SK-N-SH (cell line): ENCODE results near the gene FAM124A. TPM values are rescaled to one million over a fixed set of nuclear protein-coding genes. Genes with fewer than 3 reads are reported as not detected.

Source experiments
- CTCF ChIA-PET: fragments of 300-600, 350-600 bp; formaldehyde crosslinking; extraction: SDS; loops from one replicate; lab custom pipeline; 2021; lab: Yijun Ruan, JAX
- POLR2A ChIA-PET: fragments of 350-600 bp; sonication (Branson Sonifier 250); formaldehyde crosslinking; extraction: SDS; loops from one replicate; lab custom pipeline; 2020; ENCODE audit warnings: antibody characterized with exemption, inconsistent platforms; lab: Yijun Ruan, JAX
- DNase-seq: peaks from one replicate; pipeline ENCODE4 v3.0.0; 2012
- H2AFZ ChIP-seq: fragments of 200-600 bp; sonication (generic); 2 replicates; pipeline ENCODE4 v1.8.1; 2016; ENCODE audit warnings: antibody characterized with exemption, mild to moderate bottlenecking, low read depth
- H3F3A ChIP-seq: fragments of 200-600 bp; sonication (generic); replicated peaks from 2 replicates; pipeline ENCODE3; 2016; ENCODE audit warnings: antibody characterized with exemption, mild to moderate bottlenecking; ENCODE audit not compliant: insufficient read depth
- H3K27ac ChIP-seq, 2 experiments: fragments of 200-500 bp in 1 of 2; fragments of 200-600 bp in 1 of 2; sonication (Bioruptor generic) in 1 of 2; sonication (generic), shearing (Covaris generic) in 1 of 2; 2 replicates each; pipeline versions ENCODE4 v1.5.1 to v1.6.1; 2014 to 2016; ENCODE audit warnings: low read depth in 2 of 2, inconsistent platforms in 1 of 2, low read length in 1 of 2, mild to moderate bottlenecking in 1 of 2, mixed read lengths in 1 of 2
- H3K27me3 ChIP-seq: fragments of 200-600 bp; sonication (generic), shearing (Covaris generic); 2 replicates; pipeline ENCODE4 v1.6.1; 2016; ENCODE audit warnings: mixed run types; ENCODE audit not compliant: insufficient read depth
- H3K36me3 ChIP-seq, 2 experiments: fragments of 200-500 bp in 1 of 2; fragments of 200-600 bp in 1 of 2; sonication (Bioruptor generic) in 1 of 2; sonication (generic) in 1 of 2; replicated peaks in 1 of 2; 2 replicates each; pipeline versions ENCODE3 to v1.5.1; 2014 to 2016; ENCODE audit warnings: low read length in 1 of 2, mild to moderate bottlenecking in 1 of 2; ENCODE audit not compliant: insufficient read depth in 2 of 2, control insufficient read depth in 1 of 2
- H3K4me1 ChIP-seq, 2 experiments: fragments of 200-500 bp in 1 of 2; fragments of 200-600 bp in 1 of 2; sonication (Bioruptor generic) in 1 of 2; sonication (generic), shearing (Covaris generic) in 1 of 2; 2 replicates each; pipeline versions ENCODE4 v1.5.1 to v1.6.1; 2014 to 2016; ENCODE audit warnings: low read depth in 1 of 2, low read length in 1 of 2, mixed run types in 1 of 2; ENCODE audit not compliant: insufficient read depth in 2 of 2, control insufficient read depth in 1 of 2
- H3K4me2 ChIP-seq: fragments of 200-600 bp; sonication (generic), shearing (Covaris generic); 2 replicates; pipeline ENCODE4 v1.6.1; 2017; ENCODE audit warnings: mixed run types
- H3K4me3 ChIP-seq, 2 experiments: fragments of 200-500 bp in 1 of 2; fragments of 200-600 bp in 1 of 2; sonication (Bioruptor generic) in 1 of 2; sonication (generic), shearing (Covaris generic) in 1 of 2; 2 replicates each; pipeline versions ENCODE4 v1.5.1 to v1.8.1; 2014 to 2016; ENCODE audit warnings: low read depth in 2 of 2, inconsistent platforms in 1 of 2, low read length in 1 of 2, mild to moderate bottlenecking in 1 of 2, mixed read lengths in 1 of 2, moderate library complexity in 1 of 2
- H3K79me2 ChIP-seq: fragments of 200-600 bp; sonication (generic); 2 replicates; pipeline ENCODE4 v1.8.1; 2017; ENCODE audit warnings: mild to moderate bottlenecking; ENCODE audit not compliant: insufficient read depth
- H3K9ac ChIP-seq: fragments of 200-600 bp; sonication (generic); 2 replicates; pipeline ENCODE4 v1.6.1; 2017; ENCODE audit warnings: mixed run types
- H3K9me2 ChIP-seq: fragments of 200-600 bp; sonication (generic); 2 replicates; pipeline ENCODE4 v1.6.1; 2017; ENCODE audit warnings: mixed run types
- H3K9me3 ChIP-seq: fragments of 200-600 bp; sonication (generic); 2 replicates; pipeline ENCODE4 v1.6.1; 2017; ENCODE audit warnings: mixed run types, mild to moderate bottlenecking, moderate library complexity
- H4K20me1 ChIP-seq: fragments of 200-600 bp; sonication (generic); 2 replicates; pipeline ENCODE4 v1.6.1; 2017; ENCODE audit warnings: mild to moderate bottlenecking, mixed run types; ENCODE audit not compliant: insufficient read depth
- CTCF ChIP-seq: fragments of 200-600 bp; sonication (generic); IDR thresholded peaks from 2 replicates; pipeline ENCODE4 v1.6.1; 2017; ENCODE audit warnings: antibody characterized with exemption, mild to moderate bottlenecking, moderate library complexity
- ELF1 ChIP-seq: IDR thresholded peaks from 2 replicates; pipeline ENCODE4 v1.4.0; 2012
- EP300 ChIP-seq, 2 experiments: IDR thresholded peaks; 2 replicates each; pipeline versions ENCODE4 v1.4.0 to v1.6.1; 2012; ENCODE audit warnings: borderline replicate concordance in 1 of 2, low read depth in 1 of 2, low read length in 1 of 2
- FOSL2 ChIP-seq: IDR thresholded peaks from 2 replicates; pipeline ENCODE4 v1.4.0; 2012; ENCODE audit warnings: low read depth, mild to moderate bottlenecking, moderate library complexity, borderline replicate concordance
- FOXM1 ChIP-seq: IDR thresholded peaks from 2 replicates; pipeline ENCODE4 v1.4.0; 2012; ENCODE audit warnings: low read depth, mild to moderate bottlenecking
- GATA2 ChIP-seq: sonication (generic); formaldehyde crosslinking; IDR thresholded peaks from 2 replicates; pipeline ENCODE4 v1.5.0; 2020; ENCODE audit warnings: mild to moderate bottlenecking, missing genetic modification reagents
- IRF3 ChIP-seq: fragments of 150-350 bp; IDR thresholded peaks from 2 replicates; pipeline ENCODE4 v1.6.1; 2016; ENCODE audit warnings: mild to moderate bottlenecking, low read depth, low read length
- MAX ChIP-seq: IDR thresholded peaks from 2 replicates; pipeline ENCODE4 v1.4.0; 2012; ENCODE audit warnings: low read depth
- MEF2A ChIP-seq: IDR thresholded peaks from 2 replicates; pipeline ENCODE4 v1.4.0; 2012; ENCODE audit warnings: low read depth, borderline replicate concordance
- MXI1 ChIP-seq: IDR thresholded peaks from 2 replicates; pipeline ENCODE4 v1.6.1; 2012; ENCODE audit warnings: mild to moderate bottlenecking, low read depth, low read length, improper control_type of control experiment
- NFIC ChIP-seq: IDR thresholded peaks from 2 replicates; pipeline ENCODE4 v1.4.0; 2012; ENCODE audit warnings: borderline replicate concordance
- NRF1 ChIP-seq: IDR thresholded peaks from 2 replicates; pipeline ENCODE4 v1.6.1; 2012; ENCODE audit warnings: low read depth, mild to moderate bottlenecking, low read length
- RAD21 ChIP-seq: IDR thresholded peaks from 2 replicates; pipeline ENCODE4 v1.6.1; 2012; ENCODE audit warnings: mild to moderate bottlenecking, low read length
- RXRA ChIP-seq: IDR thresholded peaks from 2 replicates; pipeline ENCODE4 v1.4.0; 2012; ENCODE audit warnings: low read depth, mild to moderate bottlenecking, borderline replicate concordance
- SIN3A ChIP-seq: IDR thresholded peaks from 2 replicates; pipeline ENCODE4 v1.6.1; 2012; ENCODE audit warnings: low read depth, mild to moderate bottlenecking, low read length, moderate library complexity, borderline replicate concordance
- TCF12 ChIP-seq: IDR thresholded peaks from 2 replicates; pipeline ENCODE4 v1.4.0; 2012
- TEAD4 ChIP-seq: IDR thresholded peaks from 2 replicates; pipeline ENCODE4 v1.4.0; 2012; ENCODE audit warnings: mild to moderate bottlenecking, borderline replicate concordance; ENCODE audit not compliant: insufficient read depth
- USF2 ChIP-seq: fragments of 150-350 bp; IDR thresholded peaks from 2 replicates; pipeline ENCODE4 v1.6.1; 2017; ENCODE audit warnings: antibody characterized with exemption, low read length, low read depth, borderline replicate concordance
- YY1 ChIP-seq: IDR thresholded peaks from 2 replicates; pipeline ENCODE4 v1.4.0; 2012; ENCODE audit warnings: low read depth, mild to moderate bottlenecking
- ZBTB33 ChIP-seq: IDR thresholded peaks from 2 replicates; pipeline ENCODE4 v1.4.0; 2012; ENCODE audit warnings: low read depth, borderline replicate concordance
- WGBS: methylation state at CpG from one replicate; pipeline ENCODE4 v1.1.6; 2017; ENCODE audit warnings: low lambda C conversion rate; 5-methylcytosine and 5-hydroxymethylcytosine counted together
- polyA plus RNA-seq, 3 experiments: library from polyadenylated mRNA; depleted of rRNA; stranded (reverse); fragments of >200 nt; gene quantifications; 2 replicates each; pipeline ENCODE4 v1.2.3, GENCODE V29; 2012

The FAM124A gene
- polyA plus RNA-seq, 1 of the 3 experiments (the other 2 are of a cell fraction), result 1.5 TPM

- ChIA-PET CTCF (no interaction called here), POLR2A (no interaction called here)
- no peak for TF ChIP-seq MEF2A
- no peak for TF ChIP-seq MAX
- TF ChIP-seq ELF1, result no peak
- no peak overlapping the region for H2AFZ ChIP-seq
- H3K9me3 ChIP-seq, result no peaks in the 10 kb centered on the region
- no peaks in the 10 kb centered on the region for H3F3A ChIP-seq
- H3K27ac ChIP-seq, result no peak overlapping the region
- H4K20me1 ChIP-seq, result no peaks in the 10 kb centered on the region
- H3K27me3 ChIP-seq, result no peaks in the 10 kb centered on the region
- no peaks in the 10 kb centered on the region for H3K79me2 ChIP-seq
- H3K9ac ChIP-seq, result no peak overlapping the region
- H3K9me2 ChIP-seq, result no peaks in the 10 kb centered on the region
- H3K4me3 ChIP-seq, result no peak overlapping the region
- 19% methylated on average over 1 of the region's 1 CpG for WGBS
- no peak overlapping the region for H3K4me2 ChIP-seq
- no peaks in the 10 kb centered on the region for H3K36me3 ChIP-seq
- DNase-seq, result no peak
- H3K4me1 ChIP-seq, result no peaks in the 10 kb centered on the region
These were observed 45.0 kb upstream of the FAM124A start for GRCh38 chr13:51177188-51177587.

GRCh38 chr13:51178456-51179074, 43.6 kb upstream of the FAM124A start:
- Histone ChIP-seq H3K9me2 (no peaks in the 10 kb centered on the region), H3K9me3 (no peaks in the 10 kb centered on the region), H3K9ac (no peak overlapping the region), H3K4me2 (no peak overlapping the region), H4K20me1 (no peaks in the 10 kb centered on the region), H2AFZ (no peak overlapping the region), H3K27me3 (no peaks in the 10 kb centered on the region), H3K4me1 (no peaks in the 10 kb centered on the region), H3K79me2 (no peaks in the 10 kb centered on the region), H3F3A (no peaks in the 10 kb centered on the region), H3K4me3 (no peak overlapping the region), H3K36me3 (no peaks in the 10 kb centered on the region), H3K27ac (no peak overlapping the region)
- no peak for DNase-seq
- ChIA-PET POLR2A (no interaction called here), CTCF (interaction anchor here (1.4 kb wide), 2 partner anchors 22 to 108 kb away, joined by 3 to 9 read pairs; no protein-coding TSS in a partner anchor)
- TF ChIP-seq EP300 (IDR thresholded peaks at IDR 0.05; ENCODE audit: borderline replicate concordance in 1 of 2, low read depth in 1 of 2, low read length in 1 of 2) (no peak), MAX (no peak), ELF1 (no peak), ZBTB33 (no peak), RAD21 (no peak), TCF12 (no peak), TEAD4 (no peak), GATA2 (CRISPR knock-in tag) (no peak), YY1 (no peak), NRF1 (no peak), IRF3 (no peak), MXI1 (no peak), FOXM1 (no peak), NFIC (no peak), SIN3A (no peak), USF2 (no peak), CTCF (no peak), RXRA (no peak), FOSL2 (no peak)
- 45% methylated on average over 4 of the region's 4 CpGs for WGBS
